K562 (cell line): ENCODE data around the gene ZNF689. TPM values are rescaled to one million over a fixed set of nuclear protein-coding genes. Genes with fewer than 3 reads are reported as not detected.

Experiments used
- C11orf30 ChIP-seq: fragments of 450-650 bp; IDR thresholded peaks from 2 replicates; pipeline ENCODE4 v1.6.1; 2016; ENCODE audit warnings: low read depth, mild to moderate bottlenecking
- CTBP1 ChIP-seq: fragments of 450-650 bp; IDR thresholded peaks from 2 replicates; pipeline ENCODE4 v1.6.1; 2016; ENCODE audit warnings: borderline replicate concordance
- ETV5 ChIP-seq: sonication (generic); formaldehyde crosslinking; IDR thresholded peaks from 2 replicates; pipeline ENCODE4 v1.4.0; 2020; ENCODE audit warnings: low read depth, mild to moderate bottlenecking, missing genetic modification reagents
- GTF2E2 ChIP-seq: fragments of 200-800 bp; sonication (Bioruptor generic); IDR thresholded peaks from 2 replicates; pipeline ENCODE4 v1.6.1; 2016; ENCODE audit warnings: missing genetic modification characterization, missing compliant biosample characterization
- HNRNPK ChIP-seq: fragments of 200-400 bp; formaldehyde crosslinking; IDR thresholded peaks from one replicate; pipeline ENCODE4 v1.6.1; 2018; ENCODE audit warnings: mild to moderate bottlenecking, low read depth, low read length; ENCODE audit not compliant: poor library complexity, severe bottlenecking
- MAZ ChIP-seq, 2 experiments: fragments of 450-650 bp in 1 of 2; sonication (generic) in 1 of 2; formaldehyde crosslinking; IDR thresholded peaks in 1 of 2; conservative IDR thresholded peaks in 1 of 2; 2 replicates each; pipeline versions ENCODE4 v1.4.0 to v1.5.0; 2020; ENCODE audit warnings: mild to moderate bottlenecking in 1 of 2, missing genetic modification reagents in 1 of 2
- MCM2 ChIP-seq: fragments of 450-650 bp; IDR thresholded peaks from 2 replicates; pipeline ENCODE4 v1.6.1; 2017; ENCODE audit warnings: low read depth, mild to moderate bottlenecking
- RBBP5 ChIP-seq: fragments of 200-600 bp; sonication (generic); IDR thresholded peaks from 2 replicates; pipeline ENCODE4 v1.6.1; 2012; ENCODE audit warnings: borderline replicate concordance, mild to moderate bottlenecking, low read length, control low read depth, inconsistent platforms; ENCODE audit not compliant: insufficient read depth, poor library complexity, severe bottlenecking
- SAFB ChIP-seq: fragments of 200-400 bp; formaldehyde crosslinking; IDR thresholded peaks from 2 replicates; pipeline ENCODE4 v1.6.1; 2017; ENCODE audit warnings: low read depth, low read length, borderline replicate concordance
- SRSF7 ChIP-seq: fragments of 200-400 bp; formaldehyde crosslinking; optimal IDR thresholded peaks from 2 replicates; pipeline ENCODE3; 2017; ENCODE audit warnings: mild to moderate bottlenecking, low read depth, low read length
- TCF3 ChIP-seq: sonication (generic); formaldehyde crosslinking; IDR thresholded peaks from 2 replicates; pipeline ENCODE4 v1.4.0; 2020; ENCODE audit warnings: mild to moderate bottlenecking, missing genetic modification reagents
- THAP12 ChIP-seq: fragments of 250-450 bp; sonication (Bioruptor Pico); IDR thresholded peaks from 2 replicates; pipeline ENCODE4 v1.9.0; 2021; ENCODE audit warnings: mild to moderate bottlenecking, inconsistent platforms
- ZNF134 ChIP-seq: fragments of 250-450 bp; sonication (Bioruptor Pico); conservative IDR thresholded peaks from 2 replicates; pipeline ENCODE4 v1.4.0; 2020
- ZNF347 ChIP-seq: fragments of 450-650 bp; formaldehyde crosslinking; IDR thresholded peaks from 2 replicates; pipeline ENCODE4 v1.4.0; 2020; ENCODE audit warnings: low read depth, mild to moderate bottlenecking, moderate library complexity
- ZNF449 ChIP-seq: fragments of 250-450 bp; sonication (Bioruptor Pico); IDR thresholded peaks from 2 replicates; pipeline ENCODE4 v1.8.0; 2022; ENCODE audit warnings: moderate library complexity, mild to moderate bottlenecking, inconsistent platforms
- ZNF76 ChIP-seq: fragments of 250-450 bp; sonication (Bioruptor Pico); IDR thresholded peaks from 2 replicates; pipeline ENCODE4 v1.4.0; 2020; ENCODE audit warnings: mild to moderate bottlenecking, moderate library complexity, borderline replicate concordance
- polyA plus RNA-seq, 8 experiments: library from polyadenylated mRNA; depleted of rRNA in 4 of 8; stranded (reverse) in 5 of 8; unstranded in 3 of 8; fragments of >200 nt; fragmentation: Nextera tagmentation in 2 of 8; fragmentation: Illumina TruSeq in 1 of 8; extraction: Ambion mirVana in 2 of 8; extraction: Trizol in 1 of 8; gene quantifications; 2 replicates each; pipeline versions ENCODE4 v1.2.1 to v1.2.3, GENCODE V29; 2011 to 2014; ENCODE audit warnings: inconsistent platforms in 1 of 8, missing spikeins in 1 of 8
- total RNA-seq, 7 experiments: library from RNA; depleted of rRNA in 6 of 7; stranded (reverse); fragments of >200 nt in 6 of 7; fragmentation: Illumina TruSeq in 2 of 7; extraction: Trizol in 2 of 7; gene quantifications; 2 replicates each; pipeline versions ENCODE4 v1.2.1 to v1.2.3, GENCODE V29; 2011 to 2021; ENCODE audit warnings: low replicate concordance in 1 of 7
- TF ChIP-seq, protein P1 (sequence below): sonication (generic); formaldehyde crosslinking; IDR thresholded peaks from 2 replicates; pipeline ENCODE4 v1.8.0; 2023; ENCODE audit warnings: mild to moderate bottlenecking, missing genetic modification reagents

Gene ZNF689
- total and polyA plus RNA-seq, 9 of the 15 experiments (the other 6 are each of a cell fraction or from before 2014, with no cell fraction given): 5.4 to 15.4 (median 10.8) TPM

GRCh38 chr16:30609002-30609925 lies 925 bp downstream of the ZNF689 start (continued):
- TF ChIP-seq MAZ (CRISPR knock-in tag; conservative IDR thresholded peaks at IDR 0.05 in 1 of 2, IDR thresholded peaks at IDR 0.05 in 1 of 2): peak in 1 of 2 experiments; percentile 65; a peak in 2 of 4 replicates
- peak; percentile 60; the same call in 1 of the 2 replicates for TF ChIP-seq ETV5 (CRISPR knock-in tag)
- no peak for TF ChIP-seq HNRNPK
- TF ChIP-seq MCM2: no peak
- TF ChIP-seq GTF2E2 (tag): no peak; the same call in 1 of the 2 replicates
- TF ChIP-seq C11orf30: no peak
- TF ChIP-seq SRSF7: no peak
- peak; percentile 79 for TF ChIP-seq ZNF134 (CRISPR knock-in tag)
- TF ChIP-seq ZNF449 (CRISPR knock-in tag): no peak
- peak; percentile 42; the same call in 1 of the 2 replicates for TF ChIP-seq SAFB
- TF ChIP-seq, protein P1, sequence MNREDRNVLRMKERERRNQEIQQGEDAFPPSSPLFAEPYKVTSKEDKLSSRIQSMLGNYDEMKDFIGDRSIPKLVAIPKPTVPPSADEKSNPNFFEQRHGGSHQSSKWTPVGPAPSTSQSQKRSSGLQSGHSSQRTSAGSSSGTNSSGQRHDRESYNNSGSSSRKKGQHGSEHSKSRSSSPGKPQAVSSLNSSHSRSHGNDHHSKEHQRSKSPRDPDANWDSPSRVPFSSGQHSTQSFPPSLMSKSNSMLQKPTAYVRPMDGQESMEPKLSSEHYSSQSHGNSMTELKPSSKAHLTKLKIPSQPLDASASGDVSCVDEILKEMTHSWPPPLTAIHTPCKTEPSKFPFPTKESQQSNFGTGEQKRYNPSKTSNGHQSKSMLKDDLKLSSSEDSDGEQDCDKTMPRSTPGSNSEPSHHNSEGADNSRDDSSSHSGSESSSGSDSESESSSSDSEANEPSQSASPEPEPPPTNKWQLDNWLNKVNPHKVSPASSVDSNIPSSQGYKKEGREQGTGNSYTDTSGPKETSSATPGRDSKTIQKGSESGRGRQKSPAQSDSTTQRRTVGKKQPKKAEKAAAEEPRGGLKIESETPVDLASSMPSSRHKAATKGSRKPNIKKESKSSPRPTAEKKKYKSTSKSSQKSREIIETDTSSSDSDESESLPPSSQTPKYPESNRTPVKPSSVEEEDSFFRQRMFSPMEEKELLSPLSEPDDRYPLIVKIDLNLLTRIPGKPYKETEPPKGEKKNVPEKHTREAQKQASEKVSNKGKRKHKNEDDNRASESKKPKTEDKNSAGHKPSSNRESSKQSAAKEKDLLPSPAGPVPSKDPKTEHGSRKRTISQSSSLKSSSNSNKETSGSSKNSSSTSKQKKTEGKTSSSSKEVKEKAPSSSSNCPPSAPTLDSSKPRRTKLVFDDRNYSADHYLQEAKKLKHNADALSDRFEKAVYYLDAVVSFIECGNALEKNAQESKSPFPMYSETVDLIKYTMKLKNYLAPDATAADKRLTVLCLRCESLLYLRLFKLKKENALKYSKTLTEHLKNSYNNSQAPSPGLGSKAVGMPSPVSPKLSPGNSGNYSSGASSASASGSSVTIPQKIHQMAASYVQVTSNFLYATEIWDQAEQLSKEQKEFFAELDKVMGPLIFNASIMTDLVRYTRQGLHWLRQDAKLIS (CRISPR knock-in tag): peak; percentile 21; the same call in 1 of the 2 replicates
- peak; percentile 80 for TF ChIP-seq RBBP5
- 0 out of 2 replicates have a peak, but pooled peaks have one; percentile 8 for TF ChIP-seq ZNF76 (CRISPR knock-in tag)
- TF ChIP-seq ZNF347: no peak
- 0 out of 2 replicates have a peak, but pooled peaks have one; percentile 34 for TF ChIP-seq THAP12 (CRISPR knock-in tag)
- peak; percentile 63; the same call in 1 of the 2 replicates for TF ChIP-seq CTBP1
- 0 out of 2 replicates have a peak, but pooled peaks have one; percentile 21 for TF ChIP-seq TCF3 (CRISPR knock-in tag)
